GM19239 (cell line): ENCODE measurements around the gene CHTF18.
"Not testable (repeated sequence)": the region's sequence is repeated elsewhere in the genome, so short reads cannot be mapped to it uniquely, and the experiment has no call there.

Experiments
- DNase-seq: peaks from one replicate; pipeline ENCODE4 v3.0.0; 2011; ENCODE audit warnings: low spot score; ENCODE audit not compliant: insufficient read length
- FAIRE-seq: peaks from 2 replicates; lab custom pipeline; 2011; peaks lifted over from hg19 to GRCh38; lab: Jason Lieb, UNC

CHTF18 gene

DNA sequence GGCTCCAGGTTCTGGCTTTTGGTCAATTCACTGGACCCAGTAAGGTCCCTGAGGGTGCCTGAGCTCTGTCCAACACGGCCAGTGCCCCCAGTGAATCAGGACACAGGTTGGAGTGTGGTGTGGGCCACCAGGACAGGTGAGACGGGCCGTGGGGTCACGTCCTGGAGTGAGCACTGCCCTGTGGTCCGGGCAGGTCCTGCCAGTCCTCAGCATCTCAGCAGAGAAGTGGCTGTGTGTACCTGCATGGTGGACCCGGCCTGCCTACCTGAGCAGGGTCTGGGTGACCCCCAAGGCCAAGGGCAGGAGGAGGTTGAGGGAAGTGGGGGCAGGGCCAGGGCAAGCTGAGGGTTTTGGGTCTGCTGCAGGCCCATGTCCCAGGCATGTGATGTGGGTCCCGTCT, 14.0 kb downstream of the CHTF18 start:
- DNase-seq (no peak), FAIRE-seq (no peak)

DNA sequence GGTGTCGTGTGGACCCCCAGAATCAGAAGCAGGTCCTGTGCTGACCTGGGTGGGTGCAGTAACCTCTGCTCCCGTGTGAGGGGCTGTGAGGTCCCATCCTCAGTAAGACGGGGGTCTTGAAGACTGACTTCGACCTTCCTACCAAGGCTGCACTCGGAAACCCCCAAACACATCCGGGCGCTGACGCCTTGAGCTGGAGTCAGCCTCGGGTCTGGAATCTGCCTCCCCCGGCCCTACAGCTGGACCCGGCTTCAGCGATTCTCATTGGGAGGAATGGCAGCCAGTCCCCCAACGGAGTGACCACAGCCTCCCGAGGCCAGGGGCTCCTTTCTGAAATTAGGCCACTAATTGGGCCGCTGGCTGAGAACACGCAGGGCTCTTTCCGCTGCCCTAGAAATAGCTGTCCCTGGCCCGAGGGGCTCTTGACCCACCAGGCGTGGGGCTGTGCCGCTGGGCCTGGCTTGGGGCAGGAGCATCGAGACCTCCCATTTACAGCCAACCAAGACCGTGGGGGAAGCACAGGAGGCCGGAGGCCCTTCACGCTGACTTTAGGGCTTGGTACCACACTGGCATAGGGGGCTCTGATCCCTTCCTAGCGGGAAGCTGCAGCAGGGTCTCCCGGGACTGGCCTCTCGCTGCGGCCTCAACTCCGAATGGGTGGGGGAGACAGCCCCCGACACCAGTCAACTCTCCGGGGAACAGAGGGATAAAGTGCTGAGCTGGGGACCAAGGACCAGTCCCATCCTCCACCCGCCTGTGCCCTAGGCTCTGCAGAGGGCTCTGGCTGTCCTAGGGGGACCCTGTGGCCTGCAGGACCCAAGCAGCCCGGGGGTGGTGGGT, 14.7 kb downstream of the CHTF18 start:
- DNase-seq (no peak), FAIRE-seq (no peak)

DNA sequence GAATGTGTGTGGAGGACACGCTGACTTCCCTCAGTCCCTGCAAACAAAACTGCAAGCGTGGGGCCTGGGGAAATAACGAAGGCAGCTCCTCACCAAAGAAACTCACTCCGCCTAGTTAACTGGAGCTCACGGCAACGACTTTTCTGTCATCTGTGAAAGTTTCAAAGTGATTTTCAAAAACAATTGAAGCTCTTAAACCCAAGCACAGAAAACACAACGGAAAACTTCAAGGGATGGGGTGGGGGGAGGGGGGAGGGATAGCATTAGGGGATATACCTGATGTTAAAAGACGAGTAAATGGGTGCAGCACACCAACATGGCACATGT, 15.3 kb downstream of the CHTF18 start:
- FAIRE-seq: no peak
- no peak for DNase-seq

DNA sequence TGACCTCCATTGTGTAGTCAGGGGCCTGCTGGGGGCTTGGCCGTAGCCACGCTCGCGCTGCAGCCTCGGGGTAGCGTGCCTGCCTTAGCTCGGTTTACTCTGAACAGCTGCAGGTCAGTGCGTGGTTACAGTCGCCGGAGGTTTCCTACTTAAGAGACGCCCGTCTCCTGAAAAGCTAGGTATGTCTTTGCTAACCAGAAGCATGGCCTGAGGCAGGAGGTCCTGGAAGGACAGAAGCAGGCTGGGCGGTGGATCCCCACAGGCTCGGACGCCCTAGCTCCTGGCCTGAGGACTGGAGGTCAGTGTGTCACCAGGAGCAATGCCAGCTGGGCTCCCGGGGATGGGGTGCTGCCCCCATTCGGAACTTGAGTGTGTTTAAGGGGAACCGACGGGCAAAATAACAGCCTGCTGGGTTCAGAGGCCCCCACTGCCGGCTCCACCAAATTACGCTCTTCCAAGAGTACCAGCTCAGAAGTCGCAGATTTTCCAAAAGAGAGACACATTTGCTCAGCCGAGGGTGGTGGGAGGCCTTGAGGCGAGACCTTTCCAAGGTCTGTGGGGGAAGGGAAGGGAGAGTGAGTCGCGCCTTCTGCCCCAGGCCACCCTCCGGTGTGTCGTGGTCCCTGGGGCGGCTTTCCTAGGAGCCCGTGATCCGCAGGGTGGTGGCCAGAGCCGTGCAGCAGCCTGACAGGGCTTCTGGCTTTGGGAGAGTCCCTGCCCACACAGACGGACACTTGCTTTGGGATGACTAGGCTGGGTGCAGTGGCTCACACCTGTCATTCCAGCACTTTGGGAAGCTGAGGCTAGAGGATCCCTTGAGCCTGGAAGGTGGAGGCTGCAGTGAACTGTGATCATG, 16.0 kb downstream of the CHTF18 start:
- FAIRE-seq (no peak), DNase-seq (no peak)

DNA sequence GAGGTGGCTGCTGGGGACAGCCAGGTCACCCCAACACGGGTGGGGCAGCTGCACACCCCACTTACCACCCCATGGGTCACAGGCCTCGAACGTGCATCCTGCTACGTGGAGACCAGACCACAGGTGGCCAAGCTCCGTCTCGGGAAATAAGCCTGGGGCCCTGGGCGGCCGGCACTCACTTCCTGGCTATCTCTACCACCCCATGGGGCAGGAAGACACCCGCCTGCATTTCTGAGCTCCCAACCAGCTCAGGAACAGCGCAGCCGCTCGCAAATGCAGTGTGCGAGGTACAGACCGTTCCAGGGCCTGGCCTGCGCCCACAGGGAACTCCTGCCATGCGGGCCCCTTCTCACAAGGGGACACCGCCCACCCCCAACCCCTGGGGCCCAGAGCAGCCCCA, 17.1 kb downstream of the CHTF18 start:
- DNase-seq (no peak), FAIRE-seq (no peak)

DNA sequence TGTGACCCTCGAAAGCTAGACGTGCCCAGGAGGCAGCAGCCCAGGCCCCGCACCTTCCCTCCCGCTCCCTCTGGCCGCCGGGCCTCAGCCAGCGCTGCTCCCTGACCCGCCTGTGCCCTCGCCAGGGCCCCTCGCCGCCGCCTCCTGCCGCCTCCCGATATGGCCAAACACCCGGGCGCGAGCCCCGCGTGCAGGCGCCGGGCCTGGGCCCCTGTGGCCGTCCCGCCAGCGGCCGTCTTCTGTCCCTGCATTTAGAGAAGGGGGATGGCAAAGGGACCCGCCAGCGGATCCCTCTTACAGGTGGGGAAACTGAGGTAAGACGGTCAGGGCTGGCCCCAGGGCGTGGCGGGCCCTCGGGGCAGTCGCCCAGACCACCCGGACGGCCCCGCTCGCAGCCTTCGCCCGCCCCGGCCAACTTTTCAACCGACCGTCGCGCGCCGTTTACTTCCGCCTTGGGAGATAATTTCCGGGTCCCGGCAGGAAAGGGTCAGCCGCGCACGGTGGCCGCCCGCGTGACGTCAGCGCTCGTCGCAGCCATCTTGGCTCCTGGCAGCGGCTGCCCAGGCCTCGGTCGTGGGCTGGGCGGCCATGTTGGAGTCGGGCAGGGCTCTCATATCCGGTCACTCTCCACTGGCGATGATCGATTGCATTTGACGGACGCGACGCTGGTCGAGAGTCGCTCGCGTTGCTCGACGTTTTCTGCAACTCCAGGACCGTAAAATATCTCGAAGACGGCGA, 19.1 kb downstream of the CHTF18 start:
- FAIRE-seq: peak; percentile 79
- peak; percentile 98 for DNase-seq

DNA sequence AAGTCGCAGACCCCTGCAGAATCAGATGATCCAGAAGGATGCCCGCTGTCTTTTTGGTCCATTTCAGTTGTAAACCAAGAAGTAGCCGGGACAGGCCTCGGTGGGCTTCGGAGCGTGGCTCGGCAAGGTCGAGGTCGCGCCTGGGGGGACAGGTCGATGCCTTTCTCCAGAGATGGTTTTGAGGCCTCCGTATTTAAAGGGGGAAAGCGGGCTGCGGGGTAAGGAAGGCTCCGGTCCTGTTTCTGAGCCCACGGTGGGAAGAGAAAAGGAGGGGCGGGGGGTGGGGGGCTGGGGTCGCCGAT, 19.6 kb downstream of the CHTF18 start:
- FAIRE-seq (no peak), DNase-seq (no peak)

DNA sequence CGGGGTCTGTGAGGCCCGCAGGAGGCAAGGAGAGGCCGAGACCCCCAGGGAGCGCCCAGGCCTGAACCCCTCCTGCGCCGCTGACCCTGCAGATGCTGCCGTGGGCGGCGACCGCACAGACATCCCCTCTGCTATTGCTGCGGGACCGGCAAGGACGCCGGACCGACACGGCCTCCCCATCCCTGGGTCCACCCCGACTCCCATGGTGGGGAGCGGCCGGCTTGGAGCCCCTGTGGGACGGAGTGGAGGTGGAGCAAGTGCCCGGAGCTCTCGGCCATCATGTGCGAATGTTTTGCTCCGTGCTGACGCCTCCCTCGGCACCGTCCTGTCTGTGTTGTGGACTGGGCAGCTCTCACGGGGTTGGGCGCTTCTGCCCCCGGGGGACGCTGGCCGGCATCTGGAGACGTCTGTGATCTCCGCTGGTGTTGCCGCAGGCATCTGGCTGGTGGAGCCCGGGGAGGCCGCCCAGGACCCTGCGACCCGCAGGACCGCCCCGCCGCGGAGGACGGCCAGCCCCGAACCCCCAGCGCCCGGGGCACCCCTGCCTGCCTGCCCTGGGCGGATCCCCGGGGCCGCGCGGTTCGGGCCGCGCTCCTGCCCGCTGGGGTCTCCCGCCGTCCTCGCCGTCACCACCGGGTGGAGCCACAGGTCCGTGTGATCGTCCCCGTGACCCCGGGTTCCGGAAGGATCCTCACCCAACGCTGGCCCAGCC, 24.9 kb downstream of the CHTF18 start:
- DNase-seq (no peak), FAIRE-seq (no peak)

DNA sequence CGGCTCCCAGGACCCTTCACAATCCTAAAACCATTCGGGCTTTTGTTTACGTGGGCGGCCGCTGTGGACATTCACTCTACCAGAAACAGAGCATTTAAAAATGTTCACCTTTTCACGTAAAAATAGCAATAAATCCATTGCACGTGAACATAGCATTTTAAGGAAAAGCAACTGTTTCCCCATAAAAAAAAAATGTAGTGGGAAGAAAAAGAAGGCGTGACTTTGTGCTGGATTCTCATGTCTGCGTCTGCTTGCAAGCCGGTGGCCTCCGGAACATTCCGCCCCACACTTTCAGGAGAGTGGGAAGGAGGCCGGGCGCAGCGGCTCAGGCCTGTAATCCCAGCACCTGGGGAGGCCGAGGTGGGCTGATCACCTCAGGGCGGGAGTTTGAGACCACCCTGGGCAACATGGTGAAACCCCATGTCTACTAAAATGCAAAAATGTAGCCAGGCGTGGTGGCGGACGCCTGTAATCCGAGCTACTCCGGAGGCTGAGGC, 25.5 kb downstream of the CHTF18 start:
- no peak for FAIRE-seq
- no peak for DNase-seq

DNA sequence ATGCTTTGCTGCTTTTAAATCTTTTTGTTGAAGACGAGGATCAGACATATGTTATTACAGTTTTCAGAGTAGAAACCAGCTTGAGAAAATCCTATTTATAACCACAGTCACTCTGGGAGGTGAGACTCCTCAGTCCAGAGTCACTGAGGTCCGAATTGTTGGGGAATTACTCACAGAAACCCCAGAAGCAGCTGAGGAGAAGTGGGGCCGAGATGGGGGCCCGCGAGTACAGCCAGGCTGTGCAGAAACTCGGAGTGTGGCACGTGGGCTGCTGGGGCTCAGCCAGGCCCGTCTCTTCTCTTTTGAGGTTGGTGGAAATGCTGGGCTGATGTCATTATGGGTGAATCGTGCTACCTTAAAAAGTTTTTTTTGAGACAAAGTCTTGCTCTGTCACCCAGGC, 26.6 kb downstream of the CHTF18 start:
- FAIRE-seq (no peak), DNase-seq (no peak)

DNA sequence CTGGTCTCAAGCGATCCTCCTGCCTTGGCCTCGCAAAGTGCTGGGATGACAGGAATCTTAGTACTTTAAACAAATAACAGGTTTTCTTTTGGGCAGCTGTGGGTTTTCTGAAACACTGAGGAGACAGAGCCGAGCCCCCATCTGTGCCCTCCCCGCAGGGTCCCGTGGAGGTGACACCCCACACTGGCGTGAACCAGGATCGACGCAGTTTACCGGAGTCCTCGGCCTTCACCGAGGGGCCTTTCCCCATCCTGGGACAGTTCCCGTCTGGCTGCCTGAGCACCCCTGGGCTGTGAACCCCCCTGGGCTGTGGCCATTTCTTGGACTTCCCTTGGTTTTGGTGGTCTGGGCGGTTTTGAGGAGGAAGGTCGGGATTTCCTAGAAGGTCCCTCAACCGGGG, 27.4 kb downstream of the CHTF18 start:
- FAIRE-seq (no peak), DNase-seq (no peak)

DNA sequence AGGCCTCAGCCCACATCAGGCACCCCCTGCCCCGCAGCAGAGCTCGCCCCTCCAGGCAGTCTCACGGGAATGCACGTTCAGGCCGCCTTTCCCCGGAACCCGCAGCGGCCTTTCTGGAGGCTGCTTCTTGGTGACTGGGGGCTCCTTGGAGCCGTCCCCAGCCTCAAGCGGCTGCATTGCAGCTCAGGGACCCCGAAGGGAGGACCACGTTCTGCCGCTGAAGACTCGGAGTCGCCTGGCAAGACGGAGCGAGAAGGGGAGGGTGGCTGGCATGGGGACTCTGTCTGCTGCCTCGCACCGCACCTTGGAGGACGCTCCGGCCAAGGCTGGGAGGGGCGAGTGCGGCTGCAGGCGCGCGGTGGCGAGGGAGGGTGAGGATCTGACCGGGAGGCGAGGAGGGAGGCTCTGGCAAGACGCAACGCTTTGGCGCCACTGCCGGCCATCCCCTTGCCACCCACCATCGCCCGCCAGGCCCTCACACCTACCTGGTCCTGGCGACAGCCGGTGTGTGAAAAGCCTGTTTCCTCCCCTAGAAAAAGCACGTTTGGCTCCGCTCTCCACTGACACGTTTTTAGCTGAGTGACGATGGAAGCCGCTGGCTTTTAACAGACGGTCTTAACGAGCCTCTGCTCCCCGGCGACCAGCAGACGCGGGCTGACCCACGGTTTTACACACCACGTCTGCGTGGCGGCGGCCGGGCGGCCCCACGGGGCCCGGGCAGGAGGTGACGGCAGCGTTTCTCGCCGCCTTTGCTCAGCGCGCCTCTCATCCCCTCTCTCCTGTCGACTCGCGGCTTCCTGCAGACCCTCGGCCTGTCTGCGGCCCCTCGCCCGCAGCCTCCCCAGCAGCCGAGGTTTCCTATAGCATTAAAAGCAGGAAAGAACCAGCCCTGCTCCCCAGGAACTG, 28.8 kb downstream of the CHTF18 start:
- DNase-seq (no peak), FAIRE-seq (no peak)

DNA sequence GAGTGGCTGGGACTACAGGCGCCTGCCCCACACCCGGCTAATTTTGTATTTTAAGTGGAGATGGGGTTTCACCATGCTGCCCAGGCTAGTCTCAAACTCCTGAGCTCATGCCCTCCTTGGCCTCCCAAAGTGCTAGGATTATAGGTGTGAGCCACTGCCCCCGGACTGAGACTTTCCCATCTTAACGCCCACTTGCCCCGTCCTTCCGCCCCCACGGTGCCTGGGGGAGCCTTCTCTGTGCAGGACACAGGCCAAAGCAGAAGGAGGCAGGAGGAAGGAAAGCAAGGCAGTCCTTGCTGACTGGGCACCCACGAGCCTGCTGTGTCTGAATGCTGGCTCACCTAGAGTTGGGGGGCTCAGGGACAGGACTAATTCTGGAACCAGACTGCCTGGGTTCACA, 29.7 kb downstream of the CHTF18 start:
- FAIRE-seq (no peak), DNase-seq (no peak)

DNA sequence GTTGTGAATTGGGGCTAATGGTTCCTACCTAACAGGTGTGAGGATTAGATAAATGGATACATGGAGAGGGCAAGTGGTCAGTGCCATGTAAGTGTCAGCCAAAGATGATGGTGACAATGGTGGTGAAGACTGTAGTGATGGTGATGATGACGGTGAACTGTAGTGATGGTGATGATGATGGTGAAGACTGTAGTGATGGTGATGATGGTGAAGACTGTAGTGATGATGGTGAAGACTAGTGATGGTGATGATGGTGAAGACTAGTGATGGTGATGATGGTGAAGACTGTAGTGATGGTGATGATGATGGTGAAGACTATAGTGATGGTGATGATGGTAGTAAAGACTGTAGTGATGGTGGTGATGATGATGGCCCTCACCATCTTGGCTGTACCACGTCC, 30.2 kb downstream of the CHTF18 start:
- no peak for DNase-seq
- FAIRE-seq: no peak

DNA sequence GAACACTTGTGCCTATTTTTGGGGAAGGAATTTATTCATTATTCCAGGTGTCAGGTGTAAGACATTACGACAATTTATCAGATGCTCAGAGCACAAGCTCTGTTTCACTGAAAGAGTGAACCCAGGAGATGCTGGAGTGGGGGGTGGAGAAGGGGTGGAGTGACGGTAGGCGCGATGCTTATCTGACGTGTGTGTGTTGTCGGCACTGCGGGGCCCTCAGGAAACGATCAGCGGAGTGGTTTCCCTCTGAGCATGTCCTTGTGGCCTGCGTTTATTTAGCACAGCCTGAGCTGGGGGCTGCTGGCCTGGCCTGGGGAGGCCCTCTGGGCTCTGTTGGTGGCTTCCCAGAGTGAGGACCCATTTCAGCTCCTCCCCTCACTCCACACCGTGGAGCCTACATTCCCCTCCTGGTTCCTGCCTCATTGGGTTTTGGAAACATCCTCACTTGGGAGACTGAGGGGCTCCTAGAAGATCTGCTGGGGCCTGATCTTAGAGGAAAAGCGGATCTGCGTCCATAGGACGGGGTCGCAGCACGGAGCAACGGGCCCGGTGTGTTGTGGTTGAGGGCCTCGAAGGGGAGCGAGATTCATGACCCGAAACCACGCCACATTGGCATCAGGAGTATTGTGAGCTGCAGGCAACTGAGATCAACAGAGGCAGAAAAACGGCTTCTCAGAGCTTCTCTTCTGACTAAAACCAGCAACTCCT, 31.1 kb downstream of the CHTF18 start:
- FAIRE-seq (no peak), DNase-seq (no peak)

DNA sequence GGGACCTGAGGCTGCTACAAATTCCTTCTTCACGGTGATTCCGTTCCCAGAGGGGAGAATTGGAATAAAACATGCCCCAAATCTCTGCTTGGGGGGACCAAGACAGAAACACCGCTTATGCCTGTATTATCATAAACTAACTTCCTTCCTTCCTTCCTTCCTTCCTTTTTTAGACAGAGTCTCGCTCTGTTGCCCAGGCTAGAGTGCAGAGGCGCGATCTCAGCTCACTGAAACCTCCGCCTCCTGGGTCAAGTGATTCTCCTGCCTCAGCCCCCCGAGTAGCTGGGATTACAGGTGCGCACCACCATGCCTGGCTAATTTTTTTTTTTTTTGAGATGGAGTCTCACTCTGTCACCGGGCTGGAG, 31.6 kb downstream of the CHTF18 start:
- not testable (repeated sequence) for DNase-seq, FAIRE-seq

DNA sequence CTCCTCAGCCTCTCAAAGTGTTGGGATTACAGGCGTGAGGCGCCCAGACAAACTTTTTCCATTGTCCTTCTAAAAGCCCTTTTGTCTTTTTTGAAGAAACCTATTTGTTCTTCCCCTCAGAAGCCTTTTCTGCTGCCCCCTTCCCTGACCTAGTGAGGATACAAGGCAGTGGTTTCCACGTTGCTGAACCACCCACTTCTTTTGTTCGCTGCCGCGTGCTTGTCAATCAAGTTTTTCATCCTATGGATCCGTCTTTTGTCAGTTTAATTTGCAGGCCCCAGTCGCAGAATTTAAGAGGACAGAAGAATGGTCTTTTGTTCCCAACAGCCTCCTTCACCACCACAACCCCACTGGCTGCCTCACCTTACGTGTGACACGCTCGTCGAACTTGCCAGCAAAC, 32.3 kb downstream of the CHTF18 start:
- DNase-seq (no peak), FAIRE-seq (no peak)

DNA sequence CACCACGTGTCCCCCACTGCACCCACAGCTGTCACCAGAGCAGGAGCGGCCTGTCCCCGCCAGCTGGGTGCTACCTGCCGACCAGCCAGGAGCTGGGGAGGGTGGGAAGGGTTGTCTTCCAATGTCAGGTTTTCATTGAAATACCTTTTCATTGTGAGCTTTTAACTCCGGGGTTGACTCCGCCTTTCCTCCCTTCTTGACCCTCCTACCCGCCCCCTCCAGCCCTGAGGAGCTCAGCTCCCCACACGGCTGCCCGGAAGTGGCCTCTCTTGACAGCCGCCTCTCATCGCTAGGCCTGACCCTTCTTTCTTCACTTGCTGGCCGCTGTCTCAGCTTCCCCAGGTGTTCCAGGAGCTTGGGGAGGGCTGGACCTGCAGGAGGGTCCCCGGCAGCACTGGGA, 33.3 kb downstream of the CHTF18 start:
- no peak for DNase-seq
- no peak for FAIRE-seq
